Endothelial cell (in vitro differentiated cells): ENCODE results near the gene FAM118B. TPM values are rescaled to one million over a fixed set of nuclear protein-coding genes. Genes with fewer than 3 reads are reported as not detected.
A peak's percentile ranks its signal among the peaks of the same experiment; 100 is the strongest.

Source experiments
- DNase-seq: peaks from one replicate; pipeline ENCODE4 v3.0.0; 2021; ENCODE audit warnings: low spot score
- H3K27ac Mint-ChIP-seq: one replicate; pipeline ENCODE4 v1.8.0; 2021; ENCODE audit warnings: mixed read lengths, inconsistent platforms; ENCODE audit not compliant: unreplicated experiment
- H3K27me3 Mint-ChIP-seq: one replicate; pipeline ENCODE4 v1.8.0; 2021; ENCODE audit warnings: mild to moderate bottlenecking, moderate library complexity, mixed read lengths, inconsistent platforms; ENCODE audit not compliant: unreplicated experiment
- H3K36me3 Mint-ChIP-seq: one replicate; pipeline ENCODE4 v1.8.0; 2021; ENCODE audit warnings: mild to moderate bottlenecking, low read depth, mixed read lengths, inconsistent platforms; ENCODE audit not compliant: unreplicated experiment
- H3K4me1 Mint-ChIP-seq: one replicate; pipeline ENCODE4 v1.8.0; 2021; ENCODE audit warnings: mild to moderate bottlenecking, mixed read lengths, inconsistent platforms; ENCODE audit not compliant: unreplicated experiment
- H3K4me3 Mint-ChIP-seq: one replicate; pipeline ENCODE4 v1.8.0; 2021; ENCODE audit warnings: mild to moderate bottlenecking, mixed read lengths, inconsistent platforms; ENCODE audit not compliant: unreplicated experiment
- H3K9me3 Mint-ChIP-seq: one replicate; pipeline ENCODE4 v1.8.0; 2021; ENCODE audit warnings: mixed read lengths, inconsistent platforms; ENCODE audit not compliant: unreplicated experiment
- total RNA-seq: library from RNA; stranded (reverse); fragmentation: NEBNext Ultra II Directional; extraction: Animal tissue kit (Norgen Biotek cat#: 25700); gene quantifications from one replicate; pipeline ENCODE4 v1.2.1, GENCODE V29; 2021; ENCODE audit not compliant: unreplicated experiment
- TF ChIP-seq, protein P1 (sequence below): fragments of 200-600 bp; sonication (generic); IDR thresholded peaks from one replicate; pipeline ENCODE4 v1.5.0; 2021; ENCODE audit warnings: antibody characterized with exemption; ENCODE audit not compliant: unreplicated experiment

Gene FAM118B
- total RNA-seq, 1 donor from 2014 or later = 48.1 TPM

DNA sequence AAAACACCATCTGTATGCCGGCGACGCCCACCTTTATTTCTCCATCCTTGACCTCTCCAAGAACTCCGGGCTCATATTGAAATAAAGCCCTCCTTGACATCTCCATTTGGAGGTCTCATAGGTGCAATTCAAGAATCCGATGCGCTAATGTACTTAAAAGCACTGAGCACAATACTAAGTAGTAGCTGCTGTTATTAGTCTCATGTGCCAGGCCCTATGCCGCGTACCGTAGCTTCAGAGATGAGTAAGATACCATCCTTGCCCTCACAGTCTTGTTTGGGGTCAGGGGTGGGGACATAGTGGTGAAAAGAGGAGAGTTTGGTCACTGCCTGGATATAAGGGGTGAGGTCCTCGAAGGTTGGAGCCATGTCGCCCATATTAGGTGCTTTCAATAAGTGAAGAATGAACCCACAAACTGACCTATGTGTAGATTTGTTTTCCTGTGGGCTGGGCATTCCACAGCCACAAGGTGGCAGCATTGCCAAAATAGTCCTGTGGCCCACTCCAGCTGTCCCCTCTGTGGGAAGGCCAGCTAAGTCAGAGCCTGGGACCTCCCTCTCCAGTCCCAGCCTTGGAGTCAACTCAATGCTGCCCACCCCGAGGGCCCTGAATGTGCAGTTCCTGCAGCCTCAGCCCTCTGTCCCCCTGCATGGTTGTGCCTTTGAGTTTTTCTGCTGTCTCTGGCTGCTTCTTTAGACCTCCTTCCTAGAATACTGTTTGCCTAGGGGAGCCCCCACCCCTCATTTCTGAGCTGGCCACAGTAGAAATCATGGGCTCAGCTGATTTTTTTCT, 98.8 kb downstream of the FAM118B start:
- no peaks in the 10 kb centered on the region for H3K9me3 Mint-ChIP-seq
- peaks cover 4% of the 10 kb centered on the region for H3K36me3 Mint-ChIP-seq
- H3K27ac Mint-ChIP-seq = no peak overlapping the region
- H3K4me1 Mint-ChIP-seq = no peaks in the 10 kb centered on the region
- TF ChIP-seq, protein P1, sequence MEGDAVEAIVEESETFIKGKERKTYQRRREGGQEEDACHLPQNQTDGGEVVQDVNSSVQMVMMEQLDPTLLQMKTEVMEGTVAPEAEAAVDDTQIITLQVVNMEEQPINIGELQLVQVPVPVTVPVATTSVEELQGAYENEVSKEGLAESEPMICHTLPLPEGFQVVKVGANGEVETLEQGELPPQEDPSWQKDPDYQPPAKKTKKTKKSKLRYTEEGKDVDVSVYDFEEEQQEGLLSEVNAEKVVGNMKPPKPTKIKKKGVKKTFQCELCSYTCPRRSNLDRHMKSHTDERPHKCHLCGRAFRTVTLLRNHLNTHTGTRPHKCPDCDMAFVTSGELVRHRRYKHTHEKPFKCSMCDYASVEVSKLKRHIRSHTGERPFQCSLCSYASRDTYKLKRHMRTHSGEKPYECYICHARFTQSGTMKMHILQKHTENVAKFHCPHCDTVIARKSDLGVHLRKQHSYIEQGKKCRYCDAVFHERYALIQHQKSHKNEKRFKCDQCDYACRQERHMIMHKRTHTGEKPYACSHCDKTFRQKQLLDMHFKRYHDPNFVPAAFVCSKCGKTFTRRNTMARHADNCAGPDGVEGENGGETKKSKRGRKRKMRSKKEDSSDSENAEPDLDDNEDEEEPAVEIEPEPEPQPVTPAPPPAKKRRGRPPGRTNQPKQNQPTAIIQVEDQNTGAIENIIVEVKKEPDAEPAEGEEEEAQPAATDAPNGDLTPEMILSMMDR = peak; percentile 75
- no peak overlapping the region for H3K4me3 Mint-ChIP-seq
- peak; percentile 85 for DNase-seq
- no peaks in the 10 kb centered on the region for H3K27me3 Mint-ChIP-seq

DNA sequence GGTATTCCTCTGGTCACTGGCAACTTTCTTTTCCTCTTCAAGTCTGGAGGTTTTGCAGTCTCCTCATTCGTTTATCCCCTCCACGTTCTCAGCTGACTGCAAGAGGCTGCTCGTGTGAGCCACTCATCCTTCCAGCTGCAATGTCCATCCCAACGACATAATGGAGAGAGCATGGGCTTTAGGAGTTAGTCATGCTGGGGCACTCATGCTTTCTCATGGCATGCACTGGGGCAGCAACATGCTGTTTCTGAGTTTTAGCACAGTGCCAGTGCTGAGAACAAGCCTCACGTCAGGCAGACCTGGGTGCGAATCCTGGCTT, 99.4 kb downstream of the FAM118B start:
- TF ChIP-seq, protein P1 = no peak
- DNase-seq = no peak
- Mint-ChIP-seq H3K4me1 (peaks cover 2% of the 10 kb centered on the region), H3K27me3 (no peaks in the 10 kb centered on the region), H3K4me3 (no peak overlapping the region), H3K27ac (no peak overlapping the region), H3K9me3 (no peaks in the 10 kb centered on the region), H3K36me3 (peaks cover 4% of the 10 kb centered on the region)

DNA sequence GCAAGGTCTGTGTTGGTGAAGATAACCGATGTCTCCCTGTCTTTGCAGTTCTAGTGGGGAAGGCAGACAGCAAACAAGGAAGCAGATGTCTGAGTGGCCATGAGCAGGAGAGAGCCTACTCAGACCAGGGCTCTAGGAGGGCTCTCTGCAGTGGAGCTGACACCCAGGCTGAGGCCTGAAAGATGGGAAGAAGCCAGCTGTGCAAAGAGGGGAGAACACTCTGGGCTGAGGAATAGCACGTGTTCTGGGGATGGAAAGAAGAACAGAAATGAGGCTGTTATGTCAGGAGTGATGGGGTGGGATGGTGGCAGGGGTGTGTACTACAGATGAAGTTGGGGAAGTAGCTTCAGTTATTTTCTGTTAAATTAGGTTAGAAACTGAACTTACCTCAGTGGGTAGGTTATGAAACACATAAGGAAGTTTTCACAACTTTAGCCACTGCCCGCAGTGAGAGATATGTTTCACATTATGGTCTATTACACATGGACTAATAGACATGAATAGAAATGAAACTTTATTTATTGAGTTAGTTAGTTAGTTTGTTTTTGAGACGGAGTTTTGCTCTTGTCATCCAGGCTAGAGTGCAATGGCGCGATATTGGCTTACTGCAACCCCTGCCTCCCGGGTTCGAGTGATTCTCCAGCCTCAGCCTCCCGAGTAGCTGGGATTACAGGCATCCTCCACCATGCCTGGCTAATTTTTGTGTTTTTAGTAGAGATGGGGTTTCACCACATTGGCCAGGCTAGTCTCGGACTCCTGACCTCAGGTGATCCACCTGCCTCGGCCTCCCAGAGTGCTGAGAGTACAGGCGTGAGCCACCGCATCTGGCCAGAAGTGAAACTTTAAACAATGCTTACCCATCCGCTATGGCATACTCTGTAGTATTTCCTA, 100.1 kb downstream of the FAM118B start:
- no peak overlapping the region for H3K4me3 Mint-ChIP-seq
- DNase-seq = no peak
- H3K36me3 Mint-ChIP-seq = peaks cover 8% of the 10 kb centered on the region
- TF ChIP-seq, protein P1 = no peak
- no peaks in the 10 kb centered on the region for H3K9me3 Mint-ChIP-seq
- peaks cover 7% of the 10 kb centered on the region for H3K4me1 Mint-ChIP-seq
- H3K27ac Mint-ChIP-seq = no peak overlapping the region
- H3K27me3 Mint-ChIP-seq = no peaks in the 10 kb centered on the region

Other genes starting within 250 kb of the FAM118B start
- 25.2 TPM for gene CDON, start 148.9 kb upstream of the FAM118B start, total RNA-seq
- 40.8 TPM for gene RPUSD4, start 132 bp upstream of the FAM118B start, total RNA-seq
- 54.8 TPM for gene SRPRA, start 57.1 kb downstream of the FAM118B start, total RNA-seq
- gene FOXRED1, start 57.4 kb downstream of the FAM118B start, total RNA-seq = 35.8 TPM
- gene TIRAP, start 71.3 kb downstream of the FAM118B start, total RNA-seq = 12.4 TPM
- 11.3 TPM for gene DCPS, start 92.3 kb downstream of the FAM118B start, total RNA-seq
- 25.9 TPM for gene ST3GAL4, start 143.9 kb downstream of the FAM118B start, total RNA-seq